DOHH2 (cell line): ENCODE results near the gene METRN.

Experiments used
- H3F3A ChIP-seq: fragments of 200-600 bp; sonication (generic), shearing (Covaris generic); 2 replicates; pipeline ENCODE4 v1.6.0; 2016; ENCODE audit warnings: antibody characterized with exemption, mild to moderate bottlenecking; ENCODE audit not compliant: control insufficient read depth, insufficient read depth
- H3K27ac ChIP-seq: fragments of 200-600 bp; sonication (generic); 2 replicates; pipeline ENCODE4 v1.5.1; 2014; ENCODE audit warnings: low read depth, mild to moderate bottlenecking, low read length, moderate library complexity
- H3K27me3 ChIP-seq: fragments of 200-600 bp; sonication (generic); 2 replicates; pipeline ENCODE4 v1.6.1; 2014; ENCODE audit warnings: mild to moderate bottlenecking, low read length, mixed read lengths; ENCODE audit not compliant: control insufficient read depth
- H3K36me3 ChIP-seq: fragments of 200-600 bp; sonication (generic); 2 replicates; pipeline ENCODE4 v1.6.1; 2014; ENCODE audit warnings: mild to moderate bottlenecking, low read length, moderate library complexity, mixed read lengths; ENCODE audit not compliant: control insufficient read depth
- H3K4me1 ChIP-seq: fragments of 200-600 bp; sonication (generic); 2 replicates; pipeline ENCODE4 v1.6.1; 2014; ENCODE audit warnings: mild to moderate bottlenecking, low read length, mixed read lengths; ENCODE audit not compliant: control insufficient read depth
- H3K4me2 ChIP-seq: fragments of 200-600 bp; sonication (generic); 2 replicates; pipeline ENCODE4 v1.6.0; 2014; ENCODE audit warnings: mild to moderate bottlenecking, low read length, moderate library complexity
- H3K4me3 ChIP-seq: fragments of 200-600 bp; sonication (generic); 2 replicates; pipeline ENCODE4 v1.5.1; 2014; ENCODE audit warnings: mild to moderate bottlenecking, low read length, mixed read lengths
- H3K79me2 ChIP-seq: fragments of 200-600 bp; sonication (generic); 2 replicates; pipeline ENCODE4 v1.6.1; 2014; ENCODE audit warnings: mild to moderate bottlenecking, low read length, mixed read lengths; ENCODE audit not compliant: control insufficient read depth
- H3K9me2 ChIP-seq: fragments of 200-600 bp; sonication (generic); replicated peaks from 2 replicates; pipeline ENCODE4 v1.6.1; 2014; ENCODE audit warnings: mild to moderate bottlenecking, low read length, mixed read lengths; ENCODE audit not compliant: control insufficient read depth
- H3K9me3 ChIP-seq: fragments of 200-600 bp; sonication (generic); 2 replicates; pipeline ENCODE4 v1.6.1; 2014; ENCODE audit warnings: antibody characterized with exemption, low read length, mixed read lengths; ENCODE audit not compliant: control insufficient read depth, insufficient read depth
- H4K20me1 ChIP-seq: fragments of 200-600 bp; sonication (generic); 2 replicates; pipeline ENCODE4 v1.6.0; 2014; ENCODE audit warnings: low read depth, mild to moderate bottlenecking, antibody characterized with exemption, low read length, moderate library complexity; ENCODE audit not compliant: control insufficient read depth, insufficient read depth
- EZH2phosphoT487 ChIP-seq: fragments of 200-600 bp; sonication (generic); IDR thresholded peaks from 2 replicates; pipeline ENCODE4 v1.6.1; 2017; ENCODE audit warnings: borderline replicate concordance, mild to moderate bottlenecking, antibody characterized with exemption, low read length, moderate library complexity, mixed read lengths
- TF ChIP-seq, protein P1 (sequence below): fragments of 200-600 bp; sonication (generic); IDR thresholded peaks from one replicate; pipeline ENCODE4 v1.5.1; 2014; ENCODE audit warnings: antibody characterized with exemption, mild to moderate bottlenecking, low read depth, low read length; ENCODE audit not compliant: poor library complexity, severe bottlenecking

Gene METRN

DNA sequence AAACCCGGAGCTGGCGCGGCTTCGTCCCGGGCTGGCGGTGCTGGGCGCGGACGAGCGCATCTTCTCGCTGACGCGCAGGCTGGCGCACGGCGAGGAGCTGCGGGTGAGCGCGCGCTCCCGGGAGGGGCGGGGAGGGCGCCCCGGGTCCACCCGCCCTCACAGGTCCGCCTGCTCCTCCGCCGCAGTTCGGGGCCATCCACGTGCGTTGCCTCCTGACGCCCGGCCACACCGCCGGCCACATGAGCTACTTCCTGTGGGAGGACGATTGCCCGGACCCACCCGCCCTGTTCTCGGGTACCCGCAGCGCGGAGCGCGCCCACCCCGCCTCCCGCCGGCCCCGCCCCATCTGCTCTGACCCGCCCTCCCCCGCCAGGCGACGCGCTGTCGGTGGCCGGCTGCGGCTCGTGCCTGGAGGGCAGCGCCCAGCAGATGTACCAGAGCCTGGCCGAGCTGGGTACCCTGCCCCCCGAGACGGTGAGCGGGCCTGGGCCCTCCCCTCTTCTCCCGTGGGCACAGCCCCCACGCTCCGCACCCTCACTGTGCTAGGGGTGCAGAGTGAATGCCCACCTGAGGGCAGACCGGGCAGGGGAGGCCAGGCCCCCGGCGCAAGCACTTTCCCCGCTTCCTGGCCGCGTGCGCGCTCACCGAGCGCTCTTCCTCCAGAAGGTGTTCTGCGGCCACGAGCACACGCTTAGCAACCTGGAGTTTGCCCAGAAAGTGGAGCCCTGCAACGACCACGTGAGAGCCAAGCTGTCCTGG lies 13.4 kb downstream of the METRN start:
- H3F3A ChIP-seq = peaks cover 7% of the 10 kb centered on the region; the same call in 1 of the 2 replicates
- no peaks in the 10 kb centered on the region for H3K9me3 ChIP-seq
- TF ChIP-seq, protein P1, sequence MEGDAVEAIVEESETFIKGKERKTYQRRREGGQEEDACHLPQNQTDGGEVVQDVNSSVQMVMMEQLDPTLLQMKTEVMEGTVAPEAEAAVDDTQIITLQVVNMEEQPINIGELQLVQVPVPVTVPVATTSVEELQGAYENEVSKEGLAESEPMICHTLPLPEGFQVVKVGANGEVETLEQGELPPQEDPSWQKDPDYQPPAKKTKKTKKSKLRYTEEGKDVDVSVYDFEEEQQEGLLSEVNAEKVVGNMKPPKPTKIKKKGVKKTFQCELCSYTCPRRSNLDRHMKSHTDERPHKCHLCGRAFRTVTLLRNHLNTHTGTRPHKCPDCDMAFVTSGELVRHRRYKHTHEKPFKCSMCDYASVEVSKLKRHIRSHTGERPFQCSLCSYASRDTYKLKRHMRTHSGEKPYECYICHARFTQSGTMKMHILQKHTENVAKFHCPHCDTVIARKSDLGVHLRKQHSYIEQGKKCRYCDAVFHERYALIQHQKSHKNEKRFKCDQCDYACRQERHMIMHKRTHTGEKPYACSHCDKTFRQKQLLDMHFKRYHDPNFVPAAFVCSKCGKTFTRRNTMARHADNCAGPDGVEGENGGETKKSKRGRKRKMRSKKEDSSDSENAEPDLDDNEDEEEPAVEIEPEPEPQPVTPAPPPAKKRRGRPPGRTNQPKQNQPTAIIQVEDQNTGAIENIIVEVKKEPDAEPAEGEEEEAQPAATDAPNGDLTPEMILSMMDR = no peak
- TF ChIP-seq EZH2phosphoT487 = no peak
- peak overlapping the region; percentile 72 for H3K27ac ChIP-seq
- peaks cover 47% of the 10 kb centered on the region for H3K36me3 ChIP-seq
- no peaks in the 10 kb centered on the region for H3K79me2 ChIP-seq
- H3K4me3 ChIP-seq = peak overlapping the region; percentile 85
- 0 out of 2 replicates have a peak, but pooled peaks cover 2% of the 10 kb centered on the region for H4K20me1 ChIP-seq
- peaks cover 56% of the 10 kb centered on the region for H3K4me1 ChIP-seq
- H3K9me2 ChIP-seq = no peaks in the 10 kb centered on the region
- peak overlapping the region; percentile 85 for H3K4me2 ChIP-seq
- H3K27me3 ChIP-seq = no peaks in the 10 kb centered on the region

DNA sequence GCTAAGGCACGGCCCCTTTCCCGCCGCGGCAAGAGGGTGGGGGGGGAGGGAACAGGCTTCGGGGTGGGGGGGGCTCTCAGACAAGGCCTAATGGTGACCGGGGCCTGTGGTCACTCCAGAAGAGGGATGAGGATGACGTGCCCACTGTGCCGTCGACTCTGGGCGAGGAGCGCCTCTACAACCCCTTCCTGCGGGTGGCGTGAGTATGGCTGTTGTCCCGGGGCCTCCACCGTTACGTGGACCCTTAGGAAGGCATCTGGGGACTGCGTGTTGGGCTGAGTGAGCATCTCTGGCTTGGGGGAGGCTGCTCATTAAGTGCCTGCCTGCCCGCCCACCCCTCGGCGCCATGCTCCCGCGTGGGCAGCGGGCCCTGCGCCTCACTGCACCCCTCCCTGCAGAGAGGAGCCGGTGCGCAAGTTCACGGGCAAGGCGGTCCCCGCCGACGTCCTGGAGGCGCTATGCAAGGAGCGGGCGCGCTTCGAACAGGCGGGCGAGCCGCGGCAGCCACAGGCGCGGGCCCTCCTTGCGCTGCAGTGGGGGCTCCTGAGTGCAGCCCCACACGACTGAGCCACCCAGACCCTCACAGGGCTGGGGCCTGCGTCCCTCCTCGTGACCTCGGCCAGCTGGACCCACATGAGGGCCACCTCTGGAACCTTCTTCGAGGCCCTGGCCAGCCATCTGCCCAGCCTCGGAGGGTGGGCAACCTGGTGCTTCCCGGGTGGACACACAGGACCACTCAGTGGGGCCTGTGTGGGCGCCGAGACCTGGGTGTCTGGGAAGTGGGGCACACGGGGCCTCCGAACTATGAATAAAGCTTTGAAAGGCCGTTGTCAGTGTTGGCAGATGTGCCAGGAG lies 14.2 kb downstream of the METRN start:
- no peaks in the 10 kb centered on the region for H3K27me3 ChIP-seq

DNA sequence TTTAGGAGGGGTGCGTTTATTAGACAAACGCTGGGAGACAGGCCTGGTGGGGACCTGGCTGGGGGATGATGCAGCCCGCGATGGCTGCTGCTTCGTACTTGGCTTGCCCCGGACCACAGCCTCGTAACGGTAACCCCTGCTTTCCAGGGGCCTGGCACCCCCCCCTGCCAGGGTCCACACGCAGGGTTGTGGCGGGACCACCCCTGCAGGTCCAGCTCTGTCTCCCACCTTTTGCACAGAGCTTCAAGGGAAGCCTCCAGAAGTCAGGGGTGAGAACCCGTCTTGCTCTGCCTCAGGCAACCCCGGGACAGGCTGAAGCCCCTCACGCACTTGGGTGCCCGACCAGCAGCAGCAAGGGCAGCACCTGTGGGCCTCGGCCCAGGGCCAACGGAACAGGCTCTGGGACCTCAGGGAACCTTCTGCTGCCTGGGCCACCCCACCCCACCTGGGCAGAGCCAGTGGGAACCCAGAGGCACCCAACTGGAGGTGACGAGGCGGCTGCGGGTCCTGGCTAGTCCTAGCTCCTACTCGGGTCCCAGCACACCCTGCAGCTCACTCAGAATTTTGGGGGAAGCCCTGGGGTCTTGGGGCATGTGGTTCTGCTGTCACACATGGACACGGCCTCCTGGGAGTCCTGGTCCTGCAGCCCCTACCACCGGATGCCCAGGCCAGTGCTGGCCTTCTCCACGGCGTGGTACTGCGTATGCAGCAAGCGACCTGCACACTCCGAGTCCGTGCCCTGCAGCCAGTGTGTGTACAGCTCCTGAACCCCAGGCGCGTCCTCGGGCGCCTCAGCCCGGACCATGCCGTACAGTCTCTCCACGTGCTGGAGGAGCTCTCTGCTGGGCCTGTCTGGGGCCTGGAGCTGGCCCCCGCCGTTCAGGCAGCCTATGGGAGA lies 15.1 kb downstream of the METRN start:
- H3K27ac ChIP-seq = no peak overlapping the region
- H3K79me2 ChIP-seq = peaks cover 2% of the 10 kb centered on the region; the same call in 1 of the 2 replicates
- no peak for TF ChIP-seq EZH2phosphoT487
- TF ChIP-seq, protein P1 = no peak
- H3K9me2 ChIP-seq = no peaks in the 10 kb centered on the region
- no peaks in the 10 kb centered on the region for H3K27me3 ChIP-seq
- no peak overlapping the region for H3K4me3 ChIP-seq
- H3K36me3 ChIP-seq = peaks cover 60% of the 10 kb centered on the region
- H4K20me1 ChIP-seq = no peaks in the 10 kb centered on the region
- H3K9me3 ChIP-seq = no peaks in the 10 kb centered on the region
- no peak overlapping the region for H3K4me2 ChIP-seq
- H3K4me1 ChIP-seq = peaks cover 52% of the 10 kb centered on the region
- H3F3A ChIP-seq = peaks cover 7% of the 10 kb centered on the region; the same call in 1 of the 2 replicates

More for the DNA sequence above, 14.2 kb downstream of the METRN start:
- Histone ChIP-seq H3K79me2 (0 out of 2 replicates have a peak, but pooled peaks cover 2% of the 10 kb centered on the region), H3F3A (peaks cover 7% of the 10 kb centered on the region; the same call in 1 of the 2 replicates), H3K9me2 (no peaks in the 10 kb centered on the region), H3K27ac (peak overlapping the region; percentile 72), H3K36me3 (peaks cover 51% of the 10 kb centered on the region), H3K4me1 (peaks cover 56% of the 10 kb centered on the region), H3K9me3 (no peaks in the 10 kb centered on the region), H4K20me1 (no peaks in the 10 kb centered on the region), H3K4me3 (peak overlapping the region; percentile 85), H3K4me2 (peak overlapping the region; percentile 85)
- TF ChIP-seq, protein P1 = no peak
- TF ChIP-seq EZH2phosphoT487 = no peak
